Fibroblast of skin of left biceps (primary cell): ENCODE measurements around the gene CPNE4.
"Not testable (repeated sequence)": the region's sequence is repeated elsewhere in the genome, so short reads cannot be mapped to it uniquely, and the experiment has no call there.

Experiments
- DNase-seq, 2 experiments: peaks; one replicate each; pipeline ENCODE4 v3.0.0-alpha.2; 2013; ENCODE audit warnings: low read depth in 2 of 2

Gene CPNE4

DNA sequence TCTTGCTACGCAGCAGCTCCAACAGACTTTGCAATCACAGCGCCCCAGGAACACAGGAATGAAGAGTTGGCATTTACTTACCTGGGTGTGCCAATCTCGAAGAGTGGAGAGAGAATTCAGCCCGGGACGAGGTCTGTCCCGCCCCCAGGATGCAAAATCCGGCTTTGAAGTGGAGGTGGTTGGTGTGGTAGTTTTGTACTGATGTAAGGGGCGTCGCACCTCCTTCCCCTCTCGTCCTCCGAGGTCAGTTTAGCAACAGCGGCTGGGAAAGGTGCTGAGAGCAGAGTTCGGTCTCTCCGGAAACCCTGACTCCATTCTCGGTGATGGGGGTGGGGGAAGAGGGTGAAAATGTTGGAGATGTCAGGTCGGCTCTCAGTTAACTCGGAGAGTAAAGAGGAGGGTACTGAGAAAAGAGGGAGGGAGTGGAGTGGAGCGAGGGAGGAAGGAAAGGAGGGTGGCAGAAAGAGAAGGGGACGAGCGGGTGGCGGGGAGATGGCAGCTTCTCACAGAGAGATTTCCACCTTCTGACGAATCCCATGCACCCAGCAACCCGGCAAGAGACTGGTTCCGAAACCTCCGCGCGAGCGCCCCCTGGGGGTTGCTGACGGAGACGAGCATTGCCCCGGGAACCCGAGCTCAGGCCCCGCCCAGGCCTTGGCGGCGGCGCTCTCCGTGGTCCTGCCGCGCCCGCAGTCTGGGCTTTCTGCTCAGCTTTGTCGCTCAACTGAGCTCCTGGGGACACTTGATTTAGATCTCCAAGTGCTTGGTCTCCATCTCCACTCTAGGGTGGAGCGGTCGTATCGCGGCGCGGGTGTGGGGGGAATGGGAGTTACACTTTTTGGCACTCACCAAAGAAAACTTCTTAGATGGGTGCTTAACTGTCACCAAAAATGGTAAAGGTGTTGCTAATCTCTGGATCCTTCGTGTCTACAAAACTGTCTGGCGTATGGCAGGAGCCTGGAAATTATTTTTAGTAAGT is at the start of gene CPNE4:
Gene CPNE4, minus strand, starts transcription at position 529 of the 979 bp plus-strand sequence.
- peak; percentile 23 to 45 for DNase-seq

DNA sequence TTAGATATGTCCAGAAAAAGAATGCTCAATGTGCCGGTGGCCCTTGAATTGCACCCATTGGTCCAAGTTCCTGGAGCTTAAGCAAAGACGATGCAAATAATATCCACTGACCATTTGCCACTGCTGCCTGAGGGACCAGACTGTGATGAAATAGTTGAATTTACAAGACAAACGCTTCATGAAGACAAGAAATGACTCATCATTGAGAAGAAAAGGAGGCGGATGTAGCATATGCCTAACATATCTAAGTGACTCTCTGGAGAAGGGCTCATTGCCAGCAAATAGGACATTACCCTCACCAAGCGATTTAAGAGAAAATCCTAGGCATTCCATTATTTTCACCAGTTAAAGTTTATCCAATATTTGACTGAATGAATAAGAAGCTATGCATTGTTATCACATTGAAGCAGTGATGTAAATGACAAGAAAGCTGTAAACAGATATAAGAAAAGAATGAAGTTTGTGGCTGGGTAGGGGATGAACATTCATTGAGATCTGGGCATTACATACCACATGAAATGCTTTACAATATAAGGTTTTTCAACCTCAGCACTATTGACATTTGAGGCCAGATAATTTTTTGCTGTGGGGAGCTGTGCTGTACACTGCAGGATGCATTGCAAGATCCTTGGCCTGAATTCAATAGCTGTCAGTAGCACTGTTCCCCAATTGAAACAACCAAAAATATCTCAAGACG is 48.9 kb upstream of the CPNE4 start:
- no peak for DNase-seq

DNA sequence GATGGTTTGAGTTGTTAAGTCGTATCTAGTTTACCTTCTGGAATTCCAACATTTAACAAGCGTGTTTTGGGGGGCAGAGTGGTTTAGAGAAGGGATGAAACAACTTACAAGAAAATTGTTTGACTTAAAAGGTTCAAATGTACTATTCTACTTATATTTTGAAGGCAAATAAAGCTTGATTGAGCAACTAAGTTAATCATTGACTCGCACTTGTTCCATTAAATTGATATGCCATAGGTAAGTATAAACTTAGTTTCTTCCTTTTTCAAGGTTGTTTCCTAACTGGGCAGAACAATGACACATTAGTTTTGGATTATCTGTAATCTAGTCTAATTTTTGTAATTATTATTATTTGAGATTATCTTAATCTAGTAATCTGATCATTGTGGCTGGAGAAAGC is 48.3 kb upstream of the CPNE4 start:
- DNase-seq = no peak

DNA sequence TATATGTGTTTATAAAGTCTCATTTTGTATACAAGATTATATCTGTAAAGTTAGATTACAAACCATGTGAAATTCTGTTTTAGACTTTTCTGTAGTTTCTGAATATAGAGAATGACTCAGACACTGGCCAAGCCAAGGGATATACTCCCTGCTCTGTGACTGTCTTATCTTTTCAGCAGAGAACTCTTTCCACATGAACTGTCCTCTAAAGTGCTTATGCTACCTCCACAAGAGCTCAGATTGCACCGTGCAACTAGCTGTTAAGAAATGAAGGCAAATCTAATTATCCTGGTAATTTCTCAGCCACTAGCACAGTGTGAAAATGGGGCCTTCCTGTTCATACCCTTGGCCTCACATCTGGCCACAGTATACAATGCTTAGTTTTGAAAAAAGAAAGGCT is 44.3 kb upstream of the CPNE4 start:
- DNase-seq = no peak

DNA sequence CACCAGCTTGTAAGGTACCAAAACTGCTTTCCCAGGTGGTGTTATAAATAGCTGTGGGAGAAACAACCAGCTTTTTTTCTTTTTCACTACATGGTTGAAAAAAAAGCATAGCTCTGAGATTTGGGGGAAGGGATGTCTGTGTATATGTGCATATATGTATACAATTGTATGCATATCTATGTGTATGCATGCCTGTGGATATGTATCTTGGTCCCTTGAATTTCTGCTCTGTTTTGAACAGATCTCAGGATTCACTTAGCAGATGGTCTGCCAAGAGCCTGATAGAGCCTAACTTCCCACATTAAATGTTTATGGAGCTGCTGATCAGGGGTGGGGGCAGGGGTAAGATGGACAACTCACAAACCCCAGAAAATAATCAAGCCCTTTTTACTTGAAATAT is 39.0 kb upstream of the CPNE4 start:
- DNase-seq = no peak

DNA sequence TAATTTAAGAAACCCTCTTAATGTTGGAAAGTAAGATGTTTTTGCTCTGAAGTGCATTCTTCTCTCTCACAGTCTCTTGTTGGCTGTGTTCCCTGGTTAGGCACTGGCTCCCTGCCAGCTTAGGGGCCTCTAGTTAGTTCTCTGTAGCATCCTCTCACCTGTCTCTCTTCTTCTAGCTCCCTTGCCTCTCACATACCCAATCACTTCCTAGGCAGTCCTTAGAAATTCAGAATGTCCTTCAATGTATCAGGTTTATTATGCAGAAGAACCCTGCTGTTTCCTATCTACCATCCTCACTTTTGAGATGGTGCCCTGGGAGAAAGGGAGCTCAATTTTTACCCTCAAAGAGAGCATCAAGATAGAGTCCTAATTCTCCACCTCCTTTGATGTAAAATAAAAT is 36.2 kb upstream of the CPNE4 start:
- DNase-seq = no peak

DNA sequence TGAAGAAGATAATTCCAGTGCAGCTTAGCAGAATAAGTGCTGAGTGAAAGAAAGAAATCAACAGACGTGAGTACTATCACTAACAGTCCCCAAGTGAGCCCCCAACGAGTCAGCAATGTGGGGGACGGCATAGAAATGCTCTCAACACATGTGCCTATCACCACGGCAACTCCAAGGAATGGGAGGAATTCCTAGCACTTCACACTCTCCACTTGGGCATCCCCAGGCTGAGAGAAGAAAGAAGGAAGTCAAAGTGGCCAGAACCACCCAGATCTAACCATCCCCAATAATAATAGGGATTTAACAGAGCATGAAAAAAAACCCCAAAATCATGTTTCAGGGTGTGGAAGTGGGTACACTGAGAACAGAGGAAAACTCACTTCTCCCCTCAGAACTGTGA is 29.3 kb upstream of the CPNE4 start:
- DNase-seq = no peak

DNA sequence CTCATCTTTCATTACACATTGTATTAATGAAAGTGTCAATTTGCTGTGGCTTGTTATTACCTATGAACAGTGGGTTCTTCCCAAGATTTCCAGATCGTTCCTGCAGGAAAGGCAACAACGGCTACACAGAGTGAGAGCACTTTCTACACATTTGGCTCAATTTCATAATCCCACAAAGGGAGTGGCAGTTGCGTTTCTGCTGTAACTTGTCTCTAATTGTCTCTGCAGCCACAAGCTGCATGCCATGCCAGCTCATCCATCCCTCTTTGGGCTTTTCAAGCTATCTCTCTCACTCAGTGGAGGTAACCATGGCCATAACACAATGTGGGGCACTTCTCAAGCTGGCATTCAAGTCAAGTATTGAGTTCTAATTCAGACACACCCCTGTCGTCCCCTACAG is 27.7 kb upstream of the CPNE4 start:
- no peak for DNase-seq

DNA sequence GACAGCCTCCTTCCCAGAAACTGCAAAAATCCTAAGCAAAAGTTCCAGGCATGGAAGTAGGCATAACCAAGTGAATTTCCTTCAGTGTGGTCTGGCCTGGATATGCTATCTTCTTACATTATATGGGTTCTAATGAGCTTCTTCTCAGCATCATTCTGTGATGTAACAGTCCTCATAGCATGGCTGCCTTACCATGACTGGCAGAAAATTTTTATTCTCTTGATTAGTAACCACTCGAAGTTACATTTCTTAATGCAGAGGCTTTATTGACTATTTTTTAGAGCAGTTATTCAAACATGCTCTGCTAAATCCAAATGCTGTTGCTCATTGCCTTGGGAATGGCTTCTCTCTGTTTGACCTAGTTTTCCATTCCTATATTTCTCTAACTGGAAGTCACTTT is 21.1 kb upstream of the CPNE4 start:
- DNase-seq = no peak

DNA sequence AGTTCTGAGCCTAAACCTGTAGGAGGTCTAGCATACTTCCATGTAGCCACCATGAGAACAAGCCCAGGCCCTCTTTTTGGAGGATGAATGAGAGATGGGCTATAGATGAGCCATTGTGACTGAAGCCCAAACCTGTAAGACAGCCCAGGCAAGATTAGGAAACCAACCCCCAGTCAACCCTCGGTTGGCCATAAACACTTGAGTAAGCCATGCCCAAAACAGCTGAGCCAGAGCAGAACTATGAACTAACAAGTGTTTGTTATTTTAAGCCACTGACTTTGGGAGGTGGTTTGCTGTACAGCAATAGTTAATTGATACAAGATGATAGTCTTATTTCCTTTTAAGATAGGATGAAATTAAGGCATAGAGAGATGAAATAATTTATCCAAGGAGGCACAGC is 12.4 kb upstream of the CPNE4 start:
- DNase-seq = no peak

DNA sequence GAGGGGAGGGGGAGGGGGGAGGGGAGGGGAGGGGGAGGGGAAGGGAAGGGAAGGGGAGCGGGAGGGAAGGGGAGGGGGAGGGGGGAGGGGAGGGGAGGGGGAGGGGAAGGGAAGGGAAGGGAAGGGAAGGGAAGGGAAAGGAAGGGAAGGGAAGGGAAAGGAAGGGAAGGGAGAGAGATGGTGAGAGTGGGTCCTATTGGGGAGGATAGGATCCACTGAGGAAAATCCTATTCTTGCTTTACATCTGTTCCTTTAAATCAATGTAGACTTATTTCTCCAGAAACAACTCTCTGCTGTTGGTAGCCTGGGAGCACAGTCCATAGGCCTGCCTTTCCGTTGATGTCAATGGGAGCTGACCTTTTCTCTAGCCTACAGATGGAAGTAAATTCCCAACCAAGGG is 10.1 kb upstream of the CPNE4 start:
- not testable (repeated sequence) for DNase-seq

DNA sequence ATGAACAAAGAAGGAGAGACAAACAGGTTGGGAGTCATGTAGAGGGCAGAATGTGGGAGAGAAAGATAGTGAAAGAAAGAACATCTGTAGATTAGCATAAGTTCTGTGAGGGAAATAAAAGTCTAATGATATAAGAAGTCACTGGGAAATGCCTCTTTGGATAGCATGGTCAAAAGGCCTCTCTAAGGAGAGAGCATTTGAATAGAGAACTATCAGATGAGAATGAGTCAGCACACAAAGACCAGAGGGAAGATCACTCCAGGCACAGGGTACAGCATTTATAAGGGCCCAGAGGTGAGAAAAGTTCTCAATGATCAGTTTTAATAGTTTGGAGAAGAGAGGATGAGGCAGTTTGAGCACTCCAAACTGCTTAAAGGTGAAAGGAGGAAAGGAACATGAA is 7.9 kb upstream of the CPNE4 start:
- DNase-seq = no peak

DNA sequence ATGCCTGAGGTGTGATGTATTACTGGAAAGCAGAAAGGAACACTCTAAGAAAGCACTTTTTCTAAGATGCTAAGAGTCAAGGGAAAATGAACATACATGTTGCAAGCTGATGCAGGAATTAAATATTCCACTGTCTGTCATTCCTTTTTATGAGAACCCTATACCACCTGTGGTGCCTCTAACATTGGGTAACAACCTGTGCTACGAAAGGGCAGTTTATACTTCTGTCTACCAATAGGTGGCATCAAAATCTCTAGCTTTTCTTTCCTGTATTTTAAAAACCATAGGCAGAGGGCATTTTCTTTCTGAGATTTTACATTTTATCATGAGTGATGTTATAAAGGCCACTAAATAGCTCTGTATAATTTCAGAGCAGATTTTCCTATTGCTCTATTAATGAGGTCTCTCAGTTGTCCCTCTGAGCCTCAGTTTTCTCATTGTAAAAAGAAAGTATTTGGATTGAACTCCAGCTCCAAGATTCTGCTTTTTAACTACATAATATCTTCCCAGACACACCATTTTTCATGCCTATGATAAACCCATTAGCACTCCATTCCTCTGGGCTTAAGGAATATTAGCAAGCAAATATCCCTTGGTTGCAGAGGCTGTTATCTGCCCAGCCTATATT is 3.5 kb upstream of the CPNE4 start:
- DNase-seq = no peak

DNA sequence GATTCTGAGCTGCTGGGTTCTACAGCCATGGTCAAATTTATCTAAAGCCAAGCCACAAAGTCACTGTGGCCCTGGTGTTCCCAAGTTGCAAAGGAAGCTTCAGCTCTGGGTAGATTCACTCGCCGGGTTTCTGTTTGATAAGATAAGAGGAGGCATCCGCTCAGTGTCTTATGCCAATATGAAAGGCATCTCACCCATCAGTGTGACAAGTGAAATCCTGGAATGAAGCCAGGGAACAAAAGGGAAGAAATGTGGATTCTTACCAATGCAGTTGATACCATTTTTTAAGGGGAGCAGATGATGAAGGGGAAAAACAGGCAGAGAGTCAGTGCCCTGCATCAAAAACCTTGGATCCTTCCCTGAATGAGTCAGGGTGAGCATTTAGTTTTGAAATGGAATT is 2.8 kb upstream of the CPNE4 start:
- no peak for DNase-seq

DNA sequence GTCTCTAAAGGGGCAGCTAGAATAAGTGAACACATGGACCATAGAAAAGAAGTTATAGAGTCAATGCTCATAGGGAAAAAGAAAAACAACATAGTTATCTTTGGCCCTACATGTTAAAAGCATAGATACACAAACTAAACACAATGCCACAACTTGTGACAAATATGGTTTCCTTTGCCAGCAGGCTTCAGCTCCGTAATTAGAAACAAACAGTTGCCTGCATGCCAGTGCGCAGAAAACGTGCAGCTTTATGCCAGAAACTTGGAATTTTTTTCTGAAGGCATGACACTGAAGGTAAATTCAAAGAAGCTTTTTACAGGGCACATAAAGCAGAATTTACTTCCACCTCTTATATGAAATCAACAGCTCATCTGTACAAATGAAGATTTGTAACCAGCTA is 2.2 kb upstream of the CPNE4 start:
- no peak for DNase-seq

DNA sequence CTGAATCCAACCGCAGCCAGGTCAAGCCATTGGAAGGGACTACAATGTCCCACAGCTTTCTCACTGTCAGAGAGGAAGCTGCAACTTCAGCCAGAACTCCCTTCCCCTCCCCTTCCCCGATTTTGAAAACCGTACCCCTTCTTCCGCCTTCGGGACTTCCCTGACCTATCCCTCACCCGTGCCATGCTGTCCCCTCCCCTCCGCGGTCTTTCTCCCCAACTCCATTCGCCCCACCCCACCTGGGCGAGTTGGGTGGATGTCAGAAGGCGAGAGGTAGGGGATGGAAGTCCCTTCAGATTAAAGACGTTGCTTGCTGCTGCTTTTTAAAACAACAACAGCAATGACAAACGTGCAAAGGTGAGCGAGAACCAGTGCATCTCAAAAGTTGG is 723 bp downstream of the CPNE4 start:
- DNase-seq = no peak

DNA sequence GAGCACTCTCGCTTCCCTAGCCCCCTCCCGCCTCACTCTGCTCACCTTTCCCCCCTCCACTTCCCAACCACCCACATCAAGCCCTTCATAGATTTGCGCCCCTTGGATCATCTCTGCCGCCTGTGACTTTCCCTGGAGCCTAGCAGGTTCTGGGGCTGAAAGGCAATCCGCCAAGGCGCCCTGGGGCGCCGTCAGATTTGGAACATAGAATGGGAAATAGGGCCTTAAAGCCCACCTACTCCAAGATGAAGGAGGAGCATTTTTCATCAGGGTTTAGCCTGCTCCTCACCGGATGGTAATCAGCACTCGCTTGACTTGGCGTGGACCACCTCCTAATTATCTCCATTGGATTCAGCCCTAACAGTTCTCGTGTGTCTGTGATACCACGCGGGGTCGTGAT is 1.3 kb downstream of the CPNE4 start:
- no peak for DNase-seq

DNA sequence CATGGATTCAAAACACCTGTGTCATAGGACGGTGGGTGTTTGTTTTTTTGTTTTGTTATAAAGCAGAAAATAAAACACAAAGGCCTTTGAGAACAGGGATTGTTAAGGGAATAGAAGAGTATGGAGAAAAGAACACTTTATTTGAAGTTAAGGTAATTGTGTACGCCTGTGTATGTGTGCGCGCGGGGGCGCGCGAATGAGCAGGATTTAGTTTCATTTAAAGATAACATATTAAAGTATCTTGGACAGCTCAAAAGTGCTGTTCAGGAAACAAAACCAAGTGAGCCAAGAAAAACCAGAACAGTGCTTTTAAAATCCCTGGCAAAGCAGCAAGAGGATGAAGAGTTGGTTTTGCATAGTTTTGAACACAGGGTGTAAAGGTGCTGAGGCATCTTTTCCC is 1.9 kb downstream of the CPNE4 start:
- DNase-seq = no peak

DNA sequence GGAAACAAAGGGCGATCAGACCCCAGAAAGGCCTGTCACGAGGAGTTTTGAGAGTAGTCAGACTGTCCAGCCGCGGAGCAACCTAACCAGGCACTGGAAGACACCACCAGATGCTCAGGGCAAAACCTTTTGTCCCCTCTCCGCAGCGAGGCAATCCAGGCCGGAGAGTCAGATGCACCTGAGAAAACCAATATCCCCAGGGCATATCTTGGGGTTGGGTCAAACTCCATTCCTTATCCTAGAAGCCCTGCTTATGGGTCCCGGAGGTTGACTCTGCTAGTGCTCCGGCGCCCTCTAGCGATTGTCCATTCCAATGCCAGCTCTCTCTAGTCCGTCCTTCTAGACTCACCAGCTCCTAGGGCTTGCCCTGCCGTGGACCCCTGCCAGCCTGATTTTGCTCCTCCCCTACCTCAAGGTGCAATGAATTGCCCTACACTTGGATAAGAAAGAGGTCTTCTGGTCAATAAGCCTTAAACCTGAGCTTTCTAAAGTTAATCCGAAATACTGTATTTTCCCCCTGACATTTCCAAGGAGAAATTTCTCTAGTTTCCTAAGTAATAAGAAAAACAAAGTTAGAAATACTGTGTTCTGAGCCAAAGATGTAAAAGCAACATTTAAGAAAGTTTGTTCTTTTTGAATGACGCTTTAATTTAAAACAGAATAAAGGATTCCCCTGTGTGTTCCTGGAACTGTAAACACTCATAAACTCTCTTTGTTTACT is 5.5 kb downstream of the CPNE4 start:
- DNase-seq = peak; percentile 30 to 43

DNA sequence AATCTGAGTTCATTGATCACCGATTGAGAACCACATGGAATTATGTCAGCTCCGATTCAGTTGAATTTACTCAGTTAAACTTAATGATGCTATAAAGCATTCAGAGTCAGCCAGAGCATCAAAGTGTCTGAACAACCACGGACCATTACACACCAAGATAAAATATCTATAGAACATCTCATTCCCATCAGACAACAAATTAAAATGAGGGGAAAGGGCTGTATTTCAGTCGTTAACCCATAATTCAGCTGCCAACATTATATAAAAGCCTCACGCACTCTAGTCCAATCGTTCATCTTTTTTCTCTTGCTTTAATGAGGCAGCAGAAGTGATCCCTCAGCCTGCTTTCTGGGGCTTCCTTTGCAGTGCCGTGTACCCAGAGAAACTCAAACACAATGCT is 11.9 kb downstream of the CPNE4 start:
- no peak for DNase-seq

DNA sequence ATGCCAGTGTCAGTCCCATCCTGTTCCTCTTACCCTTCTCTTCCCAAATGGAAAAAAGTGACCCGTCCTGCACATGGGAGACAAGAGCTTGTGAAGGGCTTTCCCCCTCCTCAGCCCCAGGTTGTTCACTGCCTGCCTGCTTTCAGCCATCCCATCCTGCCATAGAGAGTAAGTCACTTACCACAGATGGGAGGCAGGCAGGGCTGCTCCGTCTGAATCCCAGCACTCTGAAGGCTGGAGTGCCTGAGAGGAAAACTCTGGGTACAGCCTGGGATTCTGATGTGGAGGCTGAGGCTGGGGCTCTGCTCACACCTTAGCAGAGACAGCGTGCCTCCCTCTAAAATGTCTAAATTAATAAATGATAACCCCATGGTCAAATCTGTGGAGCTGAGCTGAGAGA is 14.8 kb downstream of the CPNE4 start:
- no peak for DNase-seq

DNA sequence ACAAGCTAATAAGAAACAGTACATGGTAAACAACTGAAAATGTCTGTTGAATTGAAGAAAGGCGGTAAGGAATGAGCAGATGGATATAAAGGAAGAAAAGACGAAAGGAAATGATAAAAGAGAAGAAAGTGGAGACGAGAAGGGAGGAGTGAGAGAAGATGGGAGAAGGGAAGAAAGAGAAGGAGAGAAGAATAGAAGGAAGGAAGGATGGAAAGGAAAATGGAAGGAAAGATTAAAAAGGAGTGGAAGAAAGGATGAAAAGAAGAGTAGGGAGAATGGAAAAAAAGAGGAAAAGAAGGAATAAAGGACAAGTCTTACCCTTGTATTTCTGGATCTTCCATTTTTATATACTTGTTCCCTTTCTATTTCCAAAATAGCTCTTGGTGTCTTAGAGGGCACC is 17.7 kb downstream of the CPNE4 start:
- DNase-seq = no peak
